OCI-LY7 (cell line): ENCODE data around the gene EVA1B. TPM values are rescaled to one million over a fixed set of nuclear protein-coding genes. Genes with fewer than 3 reads are reported as not detected.

ENCODE experiments used
- BruUV-seq: library from RNA; stranded (reverse); fragments of 400-500 nt; replicated peaks from 2 replicates; lab custom pipeline; 2021; lab: Mats Ljungman, UMichigan
- CTCF ChIA-PET: fragments of 300-600 bp; sonication (Branson Sonifier 250); formaldehyde crosslinking; loops from one replicate; lab custom pipeline; 2022; ENCODE audit warnings: antibody characterized with exemption; ENCODE audit not compliant: unreplicated experiment; lab: Charles Lee
- POLR2A ChIA-PET: fragments of 300-600 bp; sonication (Branson Sonifier 250); formaldehyde crosslinking; loops from one replicate; lab custom pipeline; 2022; ENCODE audit warnings: antibody characterized with exemption; lab: Charles Lee
- DNase-seq: peaks from one replicate; pipeline ENCODE4 v3.0.0-alpha.2; 2015; ENCODE audit warnings: low spot score
- H2AFZ ChIP-seq: fragments of 200-600 bp; sonication (generic), shearing (Covaris generic); 2 replicates; pipeline ENCODE4 v1.6.1; 2014; ENCODE audit warnings: mild to moderate bottlenecking, antibody characterized with exemption, low read length, moderate library complexity
- H3K27ac ChIP-seq: fragments of 200-600 bp; sonication (generic); 2 replicates; pipeline ENCODE4 v1.5.1; 2014; ENCODE audit warnings: mixed run types, low read depth, mild to moderate bottlenecking, moderate library complexity, low read length, inconsistent platforms; ENCODE audit not compliant: poor library complexity, severe bottlenecking
- H3K36me3 ChIP-seq: fragments of 200-600 bp; sonication (generic); 2 replicates; pipeline ENCODE4 v1.6.1; 2014; ENCODE audit warnings: mild to moderate bottlenecking, antibody characterized with exemption, low read length, moderate library complexity, mixed read lengths; ENCODE audit not compliant: insufficient read depth
- H3K4me1 ChIP-seq: fragments of 200-600 bp; sonication (generic); 2 replicates; pipeline ENCODE4 v1.5.1; 2014; ENCODE audit warnings: mild to moderate bottlenecking, low read length; ENCODE audit not compliant: insufficient read depth, poor library complexity, severe bottlenecking
- H3K4me2 ChIP-seq: fragments of 200-600 bp; sonication (generic); 2 replicates; pipeline ENCODE4 v1.6.1; 2014; ENCODE audit warnings: mild to moderate bottlenecking, low read length
- H3K4me3 ChIP-seq: fragments of 200-600 bp; sonication (generic); 2 replicates; pipeline ENCODE4 v1.5.1; 2014; ENCODE audit warnings: mild to moderate bottlenecking, low read depth, low read length; ENCODE audit not compliant: poor library complexity, severe bottlenecking
- H3K79me2 ChIP-seq: fragments of 200-600 bp; sonication (generic); 2 replicates; pipeline ENCODE4 v1.6.1; 2016; ENCODE audit warnings: low read depth, mild to moderate bottlenecking, low read length, moderate library complexity, mixed read lengths; ENCODE audit not compliant: insufficient read depth
- H3K9me2 ChIP-seq: fragments of 200-600 bp; sonication (generic); 2 replicates; pipeline ENCODE4 v1.6.1; 2016; ENCODE audit warnings: mild to moderate bottlenecking, low read length, mixed read lengths; ENCODE audit not compliant: insufficient read depth
- H3K9me3 ChIP-seq: fragments of 200-600 bp; sonication (generic); 2 replicates; pipeline ENCODE4 v1.6.1; 2014; ENCODE audit warnings: mild to moderate bottlenecking, mixed run types, low read length, mixed read lengths
- H4K20me1 ChIP-seq: fragments of 200-600 bp; sonication (generic); 2 replicates; pipeline ENCODE4 v1.6.1; 2014; ENCODE audit warnings: mild to moderate bottlenecking, antibody characterized with exemption, low read length, moderate library complexity, mixed read lengths; ENCODE audit not compliant: insufficient read depth
- CTCF ChIP-seq: fragments of 200-600 bp; sonication (generic); conservative IDR thresholded peaks from 2 replicates; pipeline ENCODE4 v1.5.1; 2014; ENCODE audit warnings: mild to moderate bottlenecking, antibody characterized with exemption, low read length, moderate library complexity, mixed read lengths
- EZH2phosphoT487 ChIP-seq: fragments of 200-600 bp; sonication (generic); IDR thresholded peaks from 2 replicates; pipeline ENCODE4 v1.6.1; 2018; ENCODE audit warnings: low read depth, borderline replicate concordance, mild to moderate bottlenecking, mixed run types, antibody characterized with exemption, low read length, moderate library complexity, mixed read lengths
- intact Hi-C: fragments of 100-400 bp; cut with micrococcal nuclease; formaldehyde crosslinking; loops from one replicate; pipeline ENCODE4 v1.10.0; 2022; ENCODE audit not compliant: unreplicated experiment
- total RNA-seq, 2 experiments: library from RNA; depleted of rRNA in 1 of 2; stranded (reverse); fragments of >200 nt in 1 of 2; shearing (Covaris generic) in 1 of 2; gene quantifications; 2 replicates each; pipeline ENCODE4 v1.2.3, GENCODE V29; 2014 to 2022

EVA1B gene
- total RNA-seq, 2 experiments from 2014 or later, result 0.84 to 2.0 TPM

GRCh38 chr1:36303650-36304360 lies 19.6 kb downstream of the EVA1B start:
- Histone ChIP-seq H3K4me1 (peaks cover 23% of the 10 kb centered on the region), H3K36me3 (peaks cover 63% of the 10 kb centered on the region), H3K4me3 (no peak overlapping the region), H3K79me2 (no peaks in the 10 kb centered on the region), H3K27ac (no peak overlapping the region), H3K4me2 (no peak overlapping the region), H3K9me2 (no peaks in the 10 kb centered on the region), H3K9me3 (no peaks in the 10 kb centered on the region), H2AFZ (no peak overlapping the region), H4K20me1 (no peaks in the 10 kb centered on the region)
- ChIA-PET POLR2A (no interaction called here), CTCF (no interaction called here)
- TF ChIP-seq CTCF (no peak), EZH2phosphoT487 (no peak)
- intact Hi-C loops, result no loop called here
- no peak for DNase-seq
- BruUV-seq, result no TSS peak

GRCh38 chr1:36303244-36303643 lies 20.2 kb downstream of the EVA1B start:
- no peaks in the 10 kb centered on the region for H3K9me2 ChIP-seq
- H3K36me3 ChIP-seq, result peaks cover 68% of the 10 kb centered on the region
- CTCF ChIA-PET, result interaction anchor here (1.3 kb wide), 1 partner anchor 10 kb away, joined by 4 read pairs; no protein-coding TSS in a partner anchor
- H3K4me3 ChIP-seq, result no peak overlapping the region
- no peaks in the 10 kb centered on the region for H3K9me3 ChIP-seq
- H2AFZ ChIP-seq, result no peak overlapping the region
- H3K4me2 ChIP-seq, result no peak overlapping the region
- H3K4me1 ChIP-seq, result peaks cover 19% of the 10 kb centered on the region
- no peaks in the 10 kb centered on the region for H3K79me2 ChIP-seq
- H3K27ac ChIP-seq, result no peak overlapping the region
- POLR2A ChIA-PET, result no interaction called here
- TF ChIP-seq EZH2phosphoT487 (no peak), CTCF (no peak)
- BruUV-seq, result no TSS peak
- intact Hi-C loops, result no loop called here
- H4K20me1 ChIP-seq, result no peaks in the 10 kb centered on the region
- DNase-seq, result no peak

- no TSS peak for BruUV-seq
- Histone ChIP-seq H4K20me1 (no peaks in the 10 kb centered on the region), H3K9me2 (no peaks in the 10 kb centered on the region), H3K27ac (no peak overlapping the region), H2AFZ (no peak overlapping the region), H3K4me1 (peaks cover 6% of the 10 kb centered on the region), H3K4me2 (no peak overlapping the region), H3K4me3 (no peak overlapping the region), H3K79me2 (no peaks in the 10 kb centered on the region), H3K36me3 (peaks cover 88% of the 10 kb centered on the region), H3K9me3 (no peaks in the 10 kb centered on the region)
- TF ChIP-seq CTCF, result no peak
- TF ChIP-seq EZH2phosphoT487, result no peak
- no peak for DNase-seq
- intact Hi-C loops, result no loop called here
- POLR2A ChIA-PET, result no interaction called here
- CTCF ChIA-PET, result no interaction called here
These were observed 22.2 kb downstream of the EVA1B start for GRCh38 chr1:36301220-36301619.
